ENCODE results near the gene BANP.

The BANP gene

DNA sequence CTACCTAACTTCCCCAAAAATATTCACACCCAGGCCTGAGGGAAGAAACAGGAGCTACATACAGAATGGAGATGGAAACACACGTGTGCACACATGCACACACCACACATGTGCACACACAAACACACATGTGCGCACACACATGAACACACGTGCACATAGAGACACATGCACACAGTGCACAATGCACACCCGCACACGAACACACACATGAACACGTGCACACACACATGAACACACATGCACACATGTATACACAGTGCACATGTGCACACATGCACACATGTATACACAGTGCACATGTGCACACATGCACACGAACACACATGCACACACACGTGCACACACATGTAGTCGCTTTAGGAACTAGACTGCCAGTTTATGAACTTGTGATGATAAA lies 33.7 kb upstream of the BANP start:
- TF ChIP-seq, protein P1, sequence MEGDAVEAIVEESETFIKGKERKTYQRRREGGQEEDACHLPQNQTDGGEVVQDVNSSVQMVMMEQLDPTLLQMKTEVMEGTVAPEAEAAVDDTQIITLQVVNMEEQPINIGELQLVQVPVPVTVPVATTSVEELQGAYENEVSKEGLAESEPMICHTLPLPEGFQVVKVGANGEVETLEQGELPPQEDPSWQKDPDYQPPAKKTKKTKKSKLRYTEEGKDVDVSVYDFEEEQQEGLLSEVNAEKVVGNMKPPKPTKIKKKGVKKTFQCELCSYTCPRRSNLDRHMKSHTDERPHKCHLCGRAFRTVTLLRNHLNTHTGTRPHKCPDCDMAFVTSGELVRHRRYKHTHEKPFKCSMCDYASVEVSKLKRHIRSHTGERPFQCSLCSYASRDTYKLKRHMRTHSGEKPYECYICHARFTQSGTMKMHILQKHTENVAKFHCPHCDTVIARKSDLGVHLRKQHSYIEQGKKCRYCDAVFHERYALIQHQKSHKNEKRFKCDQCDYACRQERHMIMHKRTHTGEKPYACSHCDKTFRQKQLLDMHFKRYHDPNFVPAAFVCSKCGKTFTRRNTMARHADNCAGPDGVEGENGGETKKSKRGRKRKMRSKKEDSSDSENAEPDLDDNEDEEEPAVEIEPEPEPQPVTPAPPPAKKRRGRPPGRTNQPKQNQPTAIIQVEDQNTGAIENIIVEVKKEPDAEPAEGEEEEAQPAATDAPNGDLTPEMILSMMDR (IDR thresholded peaks at IDR 0.05): no peak
- Histone ChIP-seq H3K27ac (no peak overlapping the region), H3K4me3 (no peak overlapping the region)
- DNase-seq (ENCODE audit: low spot score): no peak

DNA sequence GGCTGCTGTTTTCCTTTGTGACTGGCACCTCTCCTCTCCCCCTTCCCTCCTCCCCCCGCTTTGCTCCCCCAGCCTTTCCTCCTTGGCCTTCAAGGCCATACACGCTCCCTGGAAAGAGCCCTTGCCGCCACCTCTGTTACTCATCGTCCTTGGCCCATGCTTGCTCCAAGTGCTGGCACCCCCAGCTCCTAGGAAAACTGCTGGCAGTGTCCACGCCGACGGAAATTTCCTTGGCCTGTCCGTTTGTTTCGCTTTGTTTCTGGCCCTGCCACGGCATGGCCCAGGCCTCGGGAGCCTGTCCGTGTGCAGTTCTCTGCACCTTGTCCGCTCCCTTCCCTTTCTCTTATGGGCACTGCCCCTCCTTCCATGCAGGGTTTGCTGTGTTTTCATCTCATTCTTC lies 32.9 kb upstream of the BANP start:
- Histone ChIP-seq H3K4me3 (no peak overlapping the region), H3K27ac (no peak overlapping the region)
- DNase-seq (ENCODE audit: low spot score): no peak
- TF ChIP-seq, protein P1 (IDR thresholded peaks at IDR 0.05): no peak

DNA sequence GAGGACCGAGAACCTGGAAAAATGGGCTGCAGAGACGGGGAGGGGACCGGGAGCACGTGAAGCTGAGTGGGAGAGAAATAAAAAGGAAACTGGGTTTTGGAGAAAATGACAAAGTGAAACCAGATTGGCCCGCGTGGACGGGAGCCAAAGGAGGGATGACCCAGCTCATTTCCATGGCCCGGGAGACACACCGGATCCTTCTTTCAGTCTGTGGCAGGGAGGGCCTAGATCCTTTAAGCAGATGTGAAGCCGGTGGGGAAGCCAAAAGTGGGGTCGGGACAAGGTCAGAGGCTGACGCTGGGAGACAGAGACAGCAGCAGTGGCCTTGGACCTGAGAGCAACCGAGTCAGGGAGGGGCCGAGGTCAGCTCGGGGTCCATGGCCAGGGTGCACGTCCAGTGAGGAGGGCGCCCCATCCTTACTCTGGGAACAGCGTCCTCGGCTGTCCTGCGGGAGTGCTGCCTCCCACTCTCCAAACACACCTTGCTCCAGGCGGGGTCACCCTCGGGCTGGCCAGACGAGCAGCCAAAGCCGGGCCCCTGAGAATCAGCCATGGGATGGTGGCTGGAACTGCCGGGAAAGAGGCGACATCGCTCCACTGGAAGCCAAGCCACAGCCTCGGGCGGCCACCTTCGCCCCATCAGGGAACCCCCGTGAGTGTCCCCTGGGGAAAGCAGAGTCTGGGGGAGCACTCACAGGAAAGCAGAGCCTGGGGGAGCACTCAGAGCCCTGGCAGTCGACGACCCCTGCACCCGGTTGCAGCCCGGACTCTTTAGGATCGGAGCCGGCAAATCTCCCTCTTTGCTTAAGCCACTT lies 32.2 kb upstream of the BANP start:
- Histone ChIP-seq H3K27ac (no peak overlapping the region), H3K4me3 (no peak overlapping the region)
- no peak for DNase-seq (ENCODE audit: low spot score)
- TF ChIP-seq, protein P1 (IDR thresholded peaks at IDR 0.05): no peak

DNA sequence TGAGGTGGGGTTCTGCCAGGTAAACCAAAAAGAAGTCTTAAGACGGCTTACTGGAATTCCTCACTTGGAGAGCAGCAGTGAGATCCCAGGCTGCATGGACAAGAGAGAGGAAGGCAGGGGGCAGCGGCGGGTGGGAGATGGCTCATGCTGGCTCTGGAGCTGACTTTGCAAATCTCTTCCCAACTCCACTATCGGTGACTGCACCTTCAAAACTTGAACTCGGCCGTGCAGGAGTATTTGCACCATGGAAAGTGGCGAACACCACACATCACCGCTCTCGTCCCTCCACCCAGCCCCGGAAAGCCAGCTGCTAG lies 31.6 kb upstream of the BANP start:
- no peak overlapping the region for H3K4me3 ChIP-seq
- no peak overlapping the region for H3K27ac ChIP-seq
- DNase-seq (ENCODE audit: low spot score): no peak
- TF ChIP-seq, protein P1 (IDR thresholded peaks at IDR 0.05): no peak

DNA sequence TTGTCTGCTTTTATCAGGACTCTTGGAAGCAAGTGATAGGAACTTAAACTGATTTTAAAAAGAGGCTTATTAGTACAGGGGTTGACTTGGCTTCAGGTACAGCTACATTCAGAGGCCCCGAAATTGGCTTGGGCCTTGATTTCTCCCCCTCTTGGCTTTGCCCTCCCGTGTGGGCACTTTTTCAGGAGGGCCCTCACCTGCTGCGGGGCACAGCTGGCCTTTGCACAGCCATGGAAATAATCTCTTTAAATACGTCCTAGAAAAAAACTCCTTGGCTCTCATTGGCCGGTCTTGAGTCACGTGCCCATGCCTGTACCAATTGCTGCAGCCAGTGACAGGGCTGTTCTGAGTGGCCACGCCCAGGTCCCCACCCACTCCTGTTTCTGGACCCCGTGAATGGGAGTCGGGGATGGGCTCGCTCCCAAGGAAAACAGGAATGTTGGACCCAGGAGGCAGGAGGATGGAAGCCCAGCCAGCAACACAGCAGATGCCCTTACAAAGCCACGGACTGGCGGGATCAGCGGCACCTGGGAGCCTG lies 29.9 kb upstream of the BANP start:
- no peak for DNase-seq (ENCODE audit: low spot score)
- TF ChIP-seq, protein P1 (IDR thresholded peaks at IDR 0.05): no peak

DNA sequence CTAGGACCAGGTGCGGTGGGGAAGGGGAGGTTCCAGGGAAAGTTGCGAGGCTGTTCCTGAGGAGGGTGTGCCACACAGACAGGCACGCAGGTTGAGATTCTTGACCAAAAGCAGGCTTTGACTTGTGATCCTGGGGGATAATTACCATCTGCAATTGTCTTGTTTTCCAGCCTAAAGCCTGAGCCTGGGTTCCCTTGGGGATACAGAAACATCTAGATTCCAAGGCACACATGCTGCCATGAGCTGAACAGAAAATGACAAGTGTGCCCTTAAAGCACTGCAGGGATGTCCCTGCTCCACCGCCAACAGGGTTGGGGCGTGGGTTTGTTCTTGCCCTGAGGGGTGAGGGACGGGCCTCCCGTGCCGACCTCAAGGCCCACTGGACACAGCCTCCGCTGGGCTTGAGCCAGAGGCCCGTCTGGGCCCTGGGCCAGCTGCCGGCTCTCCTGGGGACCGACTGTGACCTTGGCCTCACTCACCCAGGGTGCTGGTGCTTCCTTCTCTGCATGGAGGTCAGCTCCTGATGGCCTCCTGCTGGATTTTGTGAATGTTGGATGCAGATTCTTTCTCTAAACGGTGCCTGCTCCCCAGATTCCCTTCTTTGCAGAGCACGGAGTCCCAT lies 28.9 kb upstream of the BANP start:
- TF ChIP-seq, protein P1 (IDR thresholded peaks at IDR 0.05): no peak
- Histone ChIP-seq H3K4me3 (no peak overlapping the region), H3K27ac (no peak overlapping the region)
- DNase-seq (ENCODE audit: low spot score): no peak

More for the DNA sequence above, 29.9 kb upstream of the BANP start:
- H3K27ac ChIP-seq: no peak overlapping the region
- H3K4me3 ChIP-seq: no peak overlapping the region

Measured in coronary artery (tissue), 2 donors.